ENCODE measurements around the gene RAB6A. TPM values are rescaled to one million over a fixed set of nuclear protein-coding genes. Genes with fewer than 3 reads are reported as not detected.

RAB6A gene
- total RNA-seq, 4 donors from 2014 or later = 183 to 254 (median 234) TPM

GRCh38 chr11:73648121-73648520 is 112.8 kb downstream of the RAB6A start:
- DNase-seq (ENCODE audit: low spot score in 2 of 2) = no peak
- no peaks in the 10 kb centered on the region for H3K27me3 ChIP-seq
- peak overlapping the region; percentile 29 to 52 (median 47) for H3K4me3 ChIP-seq
- no peaks in the 10 kb centered on the region for H3K36me3 ChIP-seq
- WGBS, 2 donors = 69 to 79% methylated on average over 9 of the region's 9 CpGs
- peaks cover 0 to 71% (median 15%) of the 10 kb centered on the region in 4 donors for H3K4me1 ChIP-seq
- no peaks in the 10 kb centered on the region for H3K9me3 ChIP-seq
- peak overlapping the region; percentile 54 to 87 (median 69) for H3K27ac ChIP-seq
- TF ChIP-seq CTCF (IDR thresholded peaks at IDR 0.05) (no peak), EP300 (IDR thresholded peaks at IDR 0.05) (no peak), POLR2A (IDR thresholded peaks at IDR 0.05) (no peak)

GRCh38 chr11:73647459-73648100 is 113.3 kb downstream of the RAB6A start:
- Histone ChIP-seq H3K27ac (peak overlapping the region; percentile 54 to 87 (median 69)), H3K4me3 (peak overlapping the region; percentile 29 to 52 (median 47)), H3K9me3 (no peaks in the 10 kb centered on the region), H3K4me1 (peaks cover 0 to 66% (median 12%) of the 10 kb centered on the region in 4 donors), H3K27me3 (no peaks in the 10 kb centered on the region), H3K36me3 (no peaks in the 10 kb centered on the region)
- WGBS, 2 donors = 9 to 13% methylated on average over 21 to 23 of the region's 23 CpGs
- DNase-seq (ENCODE audit: low spot score in 2 of 2) = peak; percentile 82 to 84
- TF ChIP-seq EP300 (IDR thresholded peaks at IDR 0.05) = peak; percentile 55 to 79
- TF ChIP-seq POLR2A (IDR thresholded peaks at IDR 0.05) = peak; percentile 30 to 75
- TF ChIP-seq CTCF (IDR thresholded peaks at IDR 0.05) = no peak

DNA sequence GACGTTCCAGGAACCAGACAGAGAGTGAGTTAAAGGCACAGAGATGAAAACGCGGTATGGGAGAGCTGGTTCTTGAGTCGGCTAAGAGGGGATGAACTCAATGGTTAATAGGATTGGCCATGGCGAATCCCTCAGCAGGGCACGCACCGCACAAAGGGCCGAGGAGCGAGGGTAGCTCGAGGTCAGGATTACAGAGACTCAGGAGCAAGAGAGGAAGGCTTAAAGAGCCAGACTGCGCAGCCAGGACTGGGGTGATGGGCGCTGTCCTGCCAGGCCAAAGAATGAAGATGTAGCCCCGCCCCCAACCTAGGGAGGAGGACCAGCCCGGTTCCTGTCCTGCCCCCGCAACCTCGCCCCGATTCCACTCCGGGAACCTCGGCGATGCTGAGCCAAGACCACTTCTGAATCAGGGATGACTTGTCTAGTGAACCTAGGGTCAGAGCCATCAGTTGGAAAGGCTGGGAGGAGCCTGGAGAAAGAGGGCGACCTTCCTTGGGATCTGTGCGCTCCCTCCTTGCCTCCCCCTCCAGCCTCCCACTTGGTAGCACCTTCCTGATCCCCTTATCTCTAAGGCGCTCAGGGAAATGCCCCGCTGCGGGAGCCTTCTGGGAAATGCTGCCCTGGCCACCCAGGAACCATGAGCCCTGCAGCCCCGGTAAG is 114.8 kb downstream of the RAB6A start, which contains the start of gene PLEKHB1:
TSS of gene PLEKHB1 (plus strand) at position 610 of the 660 bp plus-strand sequence. CDS start at position 638, 28 bp downstream.
- peak within 1 kb of the TSS in 2 of 4 donors; percentile 70 to 87 for H3K27ac ChIP-seq
- no peaks in the 10 kb centered on the region for H3K9me3 ChIP-seq
- no peaks in the 10 kb centered on the region for H3K27me3 ChIP-seq
- H3K36me3 ChIP-seq = no peaks in the 10 kb centered on the region
- H3K4me3 ChIP-seq = peak within 1 kb of the TSS; percentile 29 to 52 (median 47)
- WGBS, 2 donors = 38 to 54% methylated on average over 24 to 26 of the region's 26 CpGs
- TF ChIP-seq POLR2A (IDR thresholded peaks at IDR 0.05) (no peak), EP300 (IDR thresholded peaks at IDR 0.05) (no peak), CTCF (IDR thresholded peaks at IDR 0.05) (no peak)
- DNase-seq (ENCODE audit: low spot score in 2 of 2) = no peak
- H3K4me1 ChIP-seq = peaks cover 0 to 51% (median 4%) of the 10 kb centered on the region in 4 donors

GRCh38 chr11:73645121-73645969 is 115.5 kb downstream of the RAB6A start:
- Histone ChIP-seq H3K36me3 (no peaks in the 10 kb centered on the region), H3K4me3 (no peak overlapping the region), H3K4me1 (peaks cover 0 to 48% (median 4%) of the 10 kb centered on the region in 4 donors), H3K27ac (peak overlapping the region in 2 of 4 donors; percentile 34 to 67), H3K9me3 (no peaks in the 10 kb centered on the region), H3K27me3 (no peaks in the 10 kb centered on the region)
- no peak for DNase-seq (ENCODE audit: low spot score in 2 of 2)
- TF ChIP-seq EP300 (IDR thresholded peaks at IDR 0.05) (no peak), POLR2A (IDR thresholded peaks at IDR 0.05) (no peak), CTCF (IDR thresholded peaks at IDR 0.05) (no peak)
- 46 to 55% methylated on average over 16 of the region's 16 CpGs for WGBS, 2 donors
